Suprapubic skin (tissue), 4 donors: ENCODE results near the gene SECISBP2L.

Experiments used
- CTCF ChIP-seq, 2 donors: fragments of 200-600 bp in 1 of 2; fragments of 450-650 bp in 1 of 2; sonication (generic) in 1 of 2; IDR thresholded peaks; one replicate each; pipeline ENCODE4 v1.5.1; 2016 to 2019; ENCODE audit warnings: antibody characterized with exemption in 2 of 2, mild to moderate bottlenecking in 1 of 2, moderate library complexity in 1 of 2
- EP300 ChIP-seq: sonication (generic); formaldehyde crosslinking; IDR thresholded peaks from one replicate; pipeline ENCODE4 v1.6.1; 2017; ENCODE audit warnings: antibody characterized with exemption
- POLR2A ChIP-seq, 2 donors: fragments of 450-650 bp; IDR thresholded peaks; one replicate each; pipeline ENCODE4 v1.6.1; 2017; ENCODE audit warnings: antibody characterized with exemption in 2 of 2, mild to moderate bottlenecking in 2 of 2, moderate library complexity in 2 of 2
- POLR2AphosphoS5 ChIP-seq, 3 donors: sonication (generic); formaldehyde crosslinking; IDR thresholded peaks; one replicate each; pipeline ENCODE4 v1.6.1; 2017; ENCODE audit warnings: antibody characterized with exemption in 3 of 3

GRCh38 chr15:48993380-48993779 lies 52.9 kb downstream of the SECISBP2L start:
- TF ChIP-seq CTCF (IDR thresholded peaks at IDR 0.05) (no peak), POLR2A (IDR thresholded peaks at IDR 0.05) (no peak), EP300 (no peak), POLR2AphosphoS5 (IDR thresholded peaks at IDR 0.05) (no peak)
